ENCODE data around the gene TRIM2. TPM values are rescaled to one million over a fixed set of nuclear protein-coding genes. Genes with fewer than 3 reads are reported as not detected.
"Not testable (repeated sequence)": the region's sequence is repeated elsewhere in the genome, so short reads cannot be mapped to it uniquely, and the experiment has no call there.

Gene TRIM2
- total RNA-seq, 1 experiment from 2014 or later = 87.0 TPM

- POLR2A ChIA-PET (ENCODE audit: unreplicated experiment) = no interaction called here
- H3K9me2 ChIP-seq (ENCODE audit: insufficient read depth) = no peaks in the 10 kb centered on the region
- intact Hi-C loops (cut with micrococcal nuclease; ENCODE audit: unreplicated experiment) = no loop called here
- H3K9me3 ChIP-seq (ENCODE audit: insufficient read depth, low read depth) = no peaks in the 10 kb centered on the region
- no peaks in the 10 kb centered on the region for H3K27me3 ChIP-seq (ENCODE audit: insufficient read depth, low read depth)
- CTCF ChIA-PET = no interaction called here
- no peaks in the 10 kb centered on the region for H3F3A ChIP-seq (ENCODE audit: insufficient read depth, low read depth)
- H4K20me1 ChIP-seq (ENCODE audit: insufficient read depth) = no peaks in the 10 kb centered on the region
- H2AFZ ChIP-seq = no peak overlapping the region
- no TSS peak for BruUV-seq (replicated peaks)
- H3K4me3 ChIP-seq = no peak overlapping the region
- no peak for TF ChIP-seq CTCF (conservative IDR thresholded peaks at IDR 0.05)
- TF ChIP-seq EZH2 (IDR thresholded peaks at IDR 0.05; ENCODE audit: low read depth) = no peak
- no peak for DNase-seq
- no peaks in the 10 kb centered on the region for H3K36me3 ChIP-seq (ENCODE audit: low read depth)
- H3K4me2 ChIP-seq = no peak overlapping the region
- no peak overlapping the region for H3K27ac ChIP-seq
- no peaks in the 10 kb centered on the region for H3K79me2 ChIP-seq (ENCODE audit: low read depth)
- 0 out of 2 replicates have a peak, but pooled peaks cover 8% of the 10 kb centered on the region for H3K4me1 ChIP-seq (replicated peaks; ENCODE audit: insufficient read depth)
Measured at GRCh38 chr4:153160821-153161220, 43.4 kb upstream of the TRIM2 start.

- CTCF ChIA-PET = no interaction called here
Measured at GRCh38 chr4:153161226-153161963, 42.8 kb upstream of the TRIM2 start.

GRCh38 chr4:153165236-153165635 lies 39.0 kb upstream of the TRIM2 start:
- CTCF ChIA-PET = interaction anchor here (0.7 kb wide), 1 partner anchor 710 kb away, joined by 3 read pairs; no protein-coding TSS in a partner anchor
- H3K4me3 ChIP-seq; intact Hi-C loops (cut with micrococcal nuclease; ENCODE audit: unreplicated experiment); H3K9me2 ChIP-seq (ENCODE audit: insufficient read depth); BruUV-seq (replicated peaks); H3K4me2 ChIP-seq; H3K27me3 ChIP-seq (ENCODE audit: insufficient read depth, low read depth); H3K9me3 ChIP-seq (ENCODE audit: insufficient read depth, low read depth); DNase-seq; H3K27ac ChIP-seq; H2AFZ ChIP-seq; H4K20me1 ChIP-seq (ENCODE audit: insufficient read depth); H3K79me2 ChIP-seq (ENCODE audit: low read depth); H3K36me3 ChIP-seq (ENCODE audit: low read depth); H3K4me1 ChIP-seq (replicated peaks; ENCODE audit: insufficient read depth); H3F3A ChIP-seq (ENCODE audit: insufficient read depth, low read depth); POLR2A ChIA-PET (ENCODE audit: unreplicated experiment): not testable (repeated sequence)

More at GRCh38 chr4:153161226-153161963, 42.8 kb upstream of the TRIM2 start:
- no peaks in the 10 kb centered on the region for H4K20me1 ChIP-seq (ENCODE audit: insufficient read depth)
- no peak overlapping the region for H3K4me2 ChIP-seq
- no peaks in the 10 kb centered on the region for H3K9me2 ChIP-seq (ENCODE audit: insufficient read depth)
- TF ChIP-seq CTCF (conservative IDR thresholded peaks at IDR 0.05) (no peak), EZH2 (IDR thresholded peaks at IDR 0.05; ENCODE audit: low read depth) (no peak)
- H3K36me3 ChIP-seq (ENCODE audit: low read depth) = no peaks in the 10 kb centered on the region
- no peaks in the 10 kb centered on the region for H3F3A ChIP-seq (ENCODE audit: insufficient read depth, low read depth)
- BruUV-seq (replicated peaks) = no TSS peak
- H3K9me3 ChIP-seq (ENCODE audit: insufficient read depth, low read depth) = no peaks in the 10 kb centered on the region
- 0 out of 2 replicates have a peak, but pooled peaks cover 8% of the 10 kb centered on the region for H3K4me1 ChIP-seq (replicated peaks; ENCODE audit: insufficient read depth)
- POLR2A ChIA-PET (ENCODE audit: unreplicated experiment) = interaction anchor here (0.5 kb wide), 1 partner anchor 32 kb away, joined by 3 read pairs; no protein-coding TSS in a partner anchor
- DNase-seq = no peak
- no peaks in the 10 kb centered on the region for H3K79me2 ChIP-seq (ENCODE audit: low read depth)
- intact Hi-C loops (cut with micrococcal nuclease; ENCODE audit: unreplicated experiment) = no loop called here
- no peaks in the 10 kb centered on the region for H3K27me3 ChIP-seq (ENCODE audit: insufficient read depth, low read depth)
- H3K27ac ChIP-seq = no peak overlapping the region
- H2AFZ ChIP-seq = no peak overlapping the region
- H3K4me3 ChIP-seq = no peak overlapping the region

Data from PC-9 (cell line).